ENCODE data around the gene NPL.

NPL gene

GRCh38 chr1:182867861-182868260 lies 78.3 kb downstream of the NPL start:
- H3F3A ChIP-seq (ENCODE audit: insufficient read depth, low read length) = no peaks in the 10 kb centered on the region; the same call in 1 of the 2 replicates
- H3K79me2 ChIP-seq (ENCODE audit: low read length) = peaks cover 38% of the 10 kb centered on the region
- no peak for DNase-seq
- H3K4me2 ChIP-seq (ENCODE audit: low read depth, low read length) = no peak overlapping the region
- no peak overlapping the region for H3K9ac ChIP-seq (ENCODE audit: low read length)
- H3K9me2 ChIP-seq (replicated peaks; ENCODE audit: insufficient read depth, low read length) = no peaks in the 10 kb centered on the region
- no peak overlapping the region for H2AFZ ChIP-seq (ENCODE audit: low read length)
- no peaks in the 10 kb centered on the region for H4K20me1 ChIP-seq (ENCODE audit: insufficient read depth, low read length)
- peaks cover 55% of the 10 kb centered on the region for H3K36me3 ChIP-seq (replicated peaks; ENCODE audit: insufficient read depth, low read length)
- H3K9me3 ChIP-seq (replicated peaks; ENCODE audit: insufficient read depth, low read length) = no peaks in the 10 kb centered on the region
- H3K4me3 ChIP-seq (ENCODE audit: low read length) = no peak overlapping the region
- H3K27me3 ChIP-seq (replicated peaks; ENCODE audit: insufficient read depth, low read length) = no peaks in the 10 kb centered on the region
- no peak overlapping the region for H3K27ac ChIP-seq (ENCODE audit: low read length)
- no peaks in the 10 kb centered on the region for H3K4me1 ChIP-seq (ENCODE audit: low read length)
- TF ChIP-seq EZH2phosphoT487 (IDR thresholded peaks at IDR 0.05; ENCODE audit: low read length) (no peak), EZH2 (optimal IDR thresholded peaks at IDR 0.05; ENCODE audit: low read depth, low read length) (no peak)
- TF ChIP-seq, protein P1, sequence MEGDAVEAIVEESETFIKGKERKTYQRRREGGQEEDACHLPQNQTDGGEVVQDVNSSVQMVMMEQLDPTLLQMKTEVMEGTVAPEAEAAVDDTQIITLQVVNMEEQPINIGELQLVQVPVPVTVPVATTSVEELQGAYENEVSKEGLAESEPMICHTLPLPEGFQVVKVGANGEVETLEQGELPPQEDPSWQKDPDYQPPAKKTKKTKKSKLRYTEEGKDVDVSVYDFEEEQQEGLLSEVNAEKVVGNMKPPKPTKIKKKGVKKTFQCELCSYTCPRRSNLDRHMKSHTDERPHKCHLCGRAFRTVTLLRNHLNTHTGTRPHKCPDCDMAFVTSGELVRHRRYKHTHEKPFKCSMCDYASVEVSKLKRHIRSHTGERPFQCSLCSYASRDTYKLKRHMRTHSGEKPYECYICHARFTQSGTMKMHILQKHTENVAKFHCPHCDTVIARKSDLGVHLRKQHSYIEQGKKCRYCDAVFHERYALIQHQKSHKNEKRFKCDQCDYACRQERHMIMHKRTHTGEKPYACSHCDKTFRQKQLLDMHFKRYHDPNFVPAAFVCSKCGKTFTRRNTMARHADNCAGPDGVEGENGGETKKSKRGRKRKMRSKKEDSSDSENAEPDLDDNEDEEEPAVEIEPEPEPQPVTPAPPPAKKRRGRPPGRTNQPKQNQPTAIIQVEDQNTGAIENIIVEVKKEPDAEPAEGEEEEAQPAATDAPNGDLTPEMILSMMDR (IDR thresholded peaks at IDR 0.05; ENCODE audit: low read length) = no peak

GRCh38 chr1:182869241-182869666 lies 79.7 kb downstream of the NPL start:
- Histone ChIP-seq H4K20me1 (ENCODE audit: insufficient read depth, low read length) (no peaks in the 10 kb centered on the region), H3F3A (ENCODE audit: insufficient read depth, low read length) (no peaks in the 10 kb centered on the region; the same call in 1 of the 2 replicates), H3K4me2 (ENCODE audit: low read depth, low read length) (no peak overlapping the region), H3K9me2 (replicated peaks; ENCODE audit: insufficient read depth, low read length) (no peaks in the 10 kb centered on the region), H3K27ac (ENCODE audit: low read length) (no peak overlapping the region), H3K36me3 (replicated peaks; ENCODE audit: insufficient read depth, low read length) (peaks cover 67% of the 10 kb centered on the region), H3K9ac (ENCODE audit: low read length) (no peak overlapping the region), H2AFZ (ENCODE audit: low read length) (no peak overlapping the region), H3K79me2 (ENCODE audit: low read length) (peaks cover 37% of the 10 kb centered on the region), H3K9me3 (replicated peaks; ENCODE audit: insufficient read depth, low read length) (no peaks in the 10 kb centered on the region), H3K4me1 (ENCODE audit: low read length) (no peaks in the 10 kb centered on the region), H3K27me3 (replicated peaks; ENCODE audit: insufficient read depth, low read length) (no peaks in the 10 kb centered on the region), H3K4me3 (ENCODE audit: low read length) (no peak overlapping the region)
- TF ChIP-seq EZH2 (optimal IDR thresholded peaks at IDR 0.05; ENCODE audit: low read depth, low read length) (no peak), EZH2phosphoT487 (IDR thresholded peaks at IDR 0.05; ENCODE audit: low read length) (no peak)
- TF ChIP-seq, protein P1 (IDR thresholded peaks at IDR 0.05; ENCODE audit: low read length) = no peak
- no peak for DNase-seq

- TF ChIP-seq EZH2 (optimal IDR thresholded peaks at IDR 0.05; ENCODE audit: low read depth, low read length) (no peak), EZH2phosphoT487 (IDR thresholded peaks at IDR 0.05; ENCODE audit: low read length) (no peak)
- TF ChIP-seq, protein P1 (IDR thresholded peaks at IDR 0.05; ENCODE audit: low read length) = no peak
- Histone ChIP-seq H3K27ac (ENCODE audit: low read length) (no peak overlapping the region), H3K4me2 (ENCODE audit: low read depth, low read length) (no peak overlapping the region), H3K36me3 (replicated peaks; ENCODE audit: insufficient read depth, low read length) (peaks cover 76% of the 10 kb centered on the region), H3F3A (ENCODE audit: insufficient read depth, low read length) (no peaks in the 10 kb centered on the region; the same call in 1 of the 2 replicates), H2AFZ (ENCODE audit: low read length) (no peak overlapping the region), H3K27me3 (replicated peaks; ENCODE audit: insufficient read depth, low read length) (no peaks in the 10 kb centered on the region), H3K4me3 (ENCODE audit: low read length) (no peak overlapping the region), H4K20me1 (ENCODE audit: insufficient read depth, low read length) (no peaks in the 10 kb centered on the region), H3K9me2 (replicated peaks; ENCODE audit: insufficient read depth, low read length) (no peaks in the 10 kb centered on the region), H3K9ac (ENCODE audit: low read length) (no peak overlapping the region), H3K9me3 (replicated peaks; ENCODE audit: insufficient read depth, low read length) (no peaks in the 10 kb centered on the region), H3K79me2 (ENCODE audit: low read length) (peaks cover 37% of the 10 kb centered on the region), H3K4me1 (ENCODE audit: low read length) (no peaks in the 10 kb centered on the region)
- no peak for DNase-seq
These were observed 83.3 kb downstream of the NPL start for GRCh38 chr1:182872881-182873280.

Data from MM.1S (cell line).